ENCODE measurements around the gene ATP10A. TPM values are rescaled to one million over a fixed set of nuclear protein-coding genes. Genes with fewer than 3 reads are reported as not detected.

ATP10A gene
- total RNA-seq, 1 donor from 2014 or later = 0.17 TPM

- DNase-seq = no peak
These were observed 127.4 kb downstream of the ATP10A start for GRCh38 chr15:25735550-25736384.

DNA sequence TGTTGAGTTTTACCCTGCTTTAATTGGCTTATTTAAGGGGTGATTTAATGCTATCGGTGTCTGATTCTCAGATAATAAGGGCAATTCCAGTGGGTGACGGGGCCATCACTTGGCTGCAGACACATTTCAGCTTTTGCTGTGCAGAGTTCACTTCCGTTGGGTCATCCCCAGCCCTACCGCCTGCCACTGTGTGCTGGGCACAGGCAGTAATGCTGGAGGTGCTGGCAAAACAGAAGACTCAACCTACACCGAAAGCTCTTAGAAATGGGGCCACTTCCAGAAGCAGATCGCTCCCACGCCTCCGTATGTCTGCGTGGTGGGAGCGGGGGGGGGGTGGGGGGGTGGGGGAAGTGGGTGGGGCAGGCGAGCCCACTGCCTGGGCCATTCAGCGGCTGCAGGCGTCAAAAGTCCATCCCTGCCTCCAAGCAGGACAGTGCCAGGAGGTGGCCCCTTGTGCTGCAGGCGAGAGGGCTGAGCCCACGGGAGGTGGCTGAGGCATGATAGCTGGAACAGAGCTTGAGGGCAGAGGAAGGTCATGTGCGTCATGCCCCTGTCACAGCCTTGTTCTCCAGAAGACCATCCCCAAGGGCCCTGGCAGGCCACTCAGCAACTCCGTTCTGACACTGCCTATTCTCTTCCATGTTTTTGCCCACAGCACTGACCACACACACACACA, 128.3 kb downstream of the ATP10A start:
- DNase-seq = no peak

DNA sequence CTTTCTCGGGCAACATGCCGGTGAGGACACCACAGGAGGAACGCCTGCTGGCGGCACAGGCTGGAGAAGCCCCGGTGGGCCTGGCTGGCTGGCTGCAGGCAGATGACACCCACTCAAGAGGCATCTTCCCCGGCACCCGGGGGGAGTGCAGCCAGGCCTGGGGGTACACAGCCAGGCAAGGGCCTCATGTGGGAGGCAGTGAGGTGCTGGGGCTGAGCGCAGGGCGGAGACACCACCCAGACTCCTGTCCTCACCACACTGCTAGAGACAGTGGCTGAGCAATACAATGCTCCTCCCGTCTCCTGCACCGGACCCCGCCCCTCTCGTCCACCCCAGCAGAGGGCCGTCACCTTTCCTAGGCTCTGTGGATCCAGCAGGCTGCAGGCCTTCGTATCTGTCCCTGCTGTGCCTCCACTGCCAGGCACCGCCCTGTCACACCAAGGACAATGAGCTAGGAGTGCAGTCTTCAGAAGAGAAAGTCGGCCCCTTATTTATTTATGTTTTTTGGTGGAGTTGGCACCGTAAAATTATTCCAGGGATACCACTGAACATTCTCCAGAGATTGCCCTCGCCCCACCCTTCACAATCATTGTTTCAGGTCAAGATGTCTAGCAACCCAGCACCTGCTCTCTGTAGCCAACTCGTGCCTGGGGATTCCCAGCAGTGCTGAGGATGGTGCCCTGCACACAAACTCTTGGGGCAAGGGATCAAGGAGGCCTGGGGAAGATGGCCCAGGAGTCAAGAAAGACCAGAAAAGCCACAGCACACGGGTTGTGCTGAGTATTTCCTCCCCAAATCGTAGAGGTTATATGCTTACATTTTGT, 129.1 kb downstream of the ATP10A start:
- no peak for DNase-seq

GRCh38 chr15:25733036-25733855, 129.9 kb downstream of the ATP10A start:
- no peak for DNase-seq

GRCh38 chr15:25732191-25732590, 130.9 kb downstream of the ATP10A start:
- DNase-seq = no peak

- DNase-seq = no peak
These were observed 131.7 kb downstream of the ATP10A start for GRCh38 chr15:25731411-25731810.

DNA sequence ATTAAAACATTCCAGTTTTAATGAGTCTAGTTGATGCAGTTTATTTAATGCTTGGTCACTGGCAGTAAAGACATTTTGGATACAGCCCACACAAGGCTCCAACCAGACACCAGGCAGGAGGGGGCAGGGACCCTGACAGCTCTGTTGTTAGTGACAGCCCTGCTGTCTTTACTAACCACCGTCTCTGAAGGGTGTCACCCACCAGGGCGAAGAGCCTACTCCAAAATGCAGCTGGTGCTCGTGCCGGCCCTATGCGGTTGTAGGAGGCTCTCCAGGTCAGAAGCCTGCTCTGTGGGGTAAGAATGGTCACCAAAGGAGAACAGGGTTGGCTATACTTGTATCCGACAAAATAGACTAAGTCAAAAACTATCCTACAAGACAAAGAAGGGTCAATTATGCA, 132.2 kb downstream of the ATP10A start:
- no peak for DNase-seq

GRCh38 chr15:25728816-25729215, 134.3 kb downstream of the ATP10A start:
- DNase-seq = no peak

DNA sequence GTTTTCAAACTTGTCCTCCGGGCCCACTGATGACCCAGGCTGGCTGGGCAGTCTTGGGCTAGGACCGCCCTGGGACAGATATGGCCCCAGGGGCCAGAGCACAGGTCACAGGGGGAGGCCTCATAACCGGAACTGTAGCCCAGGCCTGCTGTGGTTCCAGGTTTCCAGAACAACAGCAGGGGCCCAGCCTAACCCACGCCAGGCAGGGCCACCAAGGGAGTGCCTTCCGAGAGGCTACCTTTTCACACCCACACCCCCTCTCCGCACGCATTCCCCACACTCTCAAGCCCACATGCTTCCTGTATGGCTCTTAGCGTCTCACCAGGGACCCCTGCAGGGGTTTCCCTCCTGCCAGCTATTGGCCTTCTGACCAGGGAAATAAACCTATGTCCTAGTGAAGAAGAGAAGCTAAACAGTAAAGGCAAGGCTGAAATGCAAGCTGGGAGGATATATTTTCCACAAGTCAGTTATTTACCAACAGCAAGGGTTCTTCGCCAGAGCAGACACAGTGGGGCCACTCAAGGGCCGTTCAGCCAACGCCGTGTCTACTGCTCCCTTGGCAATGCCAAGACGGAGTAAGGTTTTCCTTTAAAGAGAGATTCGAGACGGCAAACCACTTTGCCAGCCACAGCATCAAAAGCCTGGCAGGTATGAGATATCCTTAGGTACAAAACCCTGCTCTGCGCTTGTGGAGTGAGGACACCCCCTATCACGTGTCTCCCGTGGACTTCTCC, 135.1 kb downstream of the ATP10A start:
- no peak for DNase-seq

DNA sequence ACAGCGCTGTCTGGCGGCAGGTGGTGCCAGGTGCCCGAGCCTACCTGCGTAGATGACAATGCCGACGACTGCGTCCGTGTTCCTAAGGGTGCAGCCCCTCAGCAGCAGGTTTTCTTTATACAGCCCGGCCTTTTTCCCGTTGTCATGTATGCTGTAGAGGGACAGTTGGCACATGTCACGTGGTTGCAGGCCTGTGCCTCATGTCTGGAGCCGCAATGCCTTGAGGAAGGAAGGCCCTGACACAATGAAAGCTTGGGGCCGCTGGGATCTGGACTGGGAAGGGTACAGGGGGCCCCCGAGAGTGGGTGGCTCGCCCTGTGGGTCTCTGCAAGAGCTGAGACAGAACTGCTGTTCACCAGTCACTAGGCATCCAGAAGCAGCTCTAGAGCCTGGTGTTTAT, 136.0 kb downstream of the ATP10A start:
- no peak for DNase-seq

- no peak for DNase-seq
These were observed 137.4 kb downstream of the ATP10A start for GRCh38 chr15:25725758-25726157.

DNA sequence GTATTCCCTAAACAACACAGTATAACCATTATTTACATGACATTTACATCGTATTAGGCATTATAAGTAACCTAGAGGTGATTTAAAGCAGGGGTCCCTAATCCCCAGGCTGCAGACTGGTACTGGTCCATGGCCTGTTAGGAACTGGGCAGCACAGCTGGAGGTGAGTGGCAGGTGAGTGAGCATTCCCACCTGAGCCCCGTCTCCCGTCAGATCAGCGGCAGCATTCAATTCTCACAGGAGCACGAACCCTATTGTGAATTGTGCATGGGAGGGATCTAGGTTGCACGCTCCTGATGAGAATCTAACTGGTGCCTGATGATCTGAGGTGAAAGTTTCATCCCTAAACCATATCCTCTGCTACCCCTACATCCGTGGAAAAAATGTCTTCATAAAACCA, 138.2 kb downstream of the ATP10A start:
- no peak for DNase-seq

- DNase-seq = no peak
These were observed 141.5 kb downstream of the ATP10A start for GRCh38 chr15:25721605-25721955.

DNA sequence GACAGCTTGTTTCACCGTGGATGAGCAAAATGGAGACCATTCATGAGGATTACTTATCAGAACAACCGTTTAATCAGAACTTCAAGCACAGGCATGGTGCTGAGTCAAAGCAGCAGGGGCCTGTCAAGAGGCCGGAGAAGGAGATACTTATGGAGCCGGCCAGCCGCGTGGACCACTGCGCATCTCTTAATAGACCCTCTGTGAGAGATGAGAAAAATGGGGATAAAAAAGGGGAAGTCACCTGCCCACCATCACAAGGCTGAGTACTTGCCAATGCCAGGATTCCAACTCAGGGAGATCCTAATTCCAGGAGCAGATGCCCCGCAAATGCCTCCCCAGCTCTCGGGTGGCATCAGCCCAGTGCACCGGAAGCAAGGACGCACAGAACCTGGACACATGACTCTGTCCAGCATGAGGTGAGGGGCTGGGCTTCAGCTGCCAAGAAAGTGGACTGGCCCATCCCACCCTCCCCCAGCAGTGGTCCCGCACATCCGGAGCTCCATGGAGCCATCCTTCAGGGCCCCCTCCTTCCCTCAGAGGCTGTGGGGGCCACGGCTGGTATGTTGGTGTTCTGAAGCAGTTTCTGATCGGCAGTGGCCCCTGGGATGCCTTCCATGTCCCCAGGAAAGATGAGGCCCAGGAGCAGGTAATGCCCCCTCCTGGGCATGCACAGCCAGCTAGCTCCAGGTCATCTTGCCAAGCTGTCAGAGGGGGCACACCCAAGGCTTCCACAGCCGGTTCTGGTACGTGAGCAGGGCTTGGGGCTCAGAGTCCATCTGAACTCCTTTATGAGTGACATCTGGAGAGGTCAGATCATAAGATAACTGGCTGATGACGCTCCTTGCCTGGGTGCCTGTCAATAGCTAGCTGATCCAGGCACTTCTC, 143.8 kb downstream of the ATP10A start:
- DNase-seq = no peak

DNA sequence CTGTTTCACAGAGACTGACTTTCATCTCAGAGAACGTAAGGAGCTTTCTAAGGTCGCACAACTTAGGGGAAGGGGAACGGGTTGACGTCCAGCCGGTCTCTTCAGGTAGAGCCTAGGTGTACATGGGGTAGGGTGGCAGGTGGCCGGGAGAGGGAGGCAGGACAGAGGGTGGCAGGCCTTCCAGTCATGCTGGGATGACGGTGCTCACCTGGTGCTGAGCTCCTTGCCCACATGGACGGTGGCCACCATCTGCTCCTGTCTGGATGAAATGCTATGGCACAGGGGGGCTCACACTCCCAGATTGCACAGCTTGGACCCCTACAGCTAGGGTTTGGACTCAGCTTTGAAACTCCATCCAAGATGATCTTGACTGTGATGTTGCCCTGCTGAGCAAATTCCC, 144.5 kb downstream of the ATP10A start:
- DNase-seq = no peak

GRCh38 chr15:25718169-25718536, 145.0 kb downstream of the ATP10A start:
- no peak for DNase-seq

- DNase-seq = no peak
These were observed 145.5 kb downstream of the ATP10A start for GRCh38 chr15:25717457-25718168.

DNA sequence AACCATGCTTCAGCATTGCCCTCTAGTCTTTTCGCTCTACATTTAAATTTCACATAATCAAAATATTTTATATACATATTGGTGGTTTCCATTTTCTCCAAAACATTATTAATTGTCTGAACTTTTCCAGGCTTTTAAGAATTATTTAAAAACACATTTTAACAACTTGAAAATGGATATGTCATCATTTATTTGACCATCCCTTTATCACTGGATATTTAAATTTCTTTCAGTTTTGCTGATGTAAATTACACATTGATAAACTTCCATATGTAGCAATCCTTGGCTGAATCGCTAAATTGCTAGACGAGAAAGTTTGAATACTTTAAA, 146.0 kb downstream of the ATP10A start:
- DNase-seq = no peak

- no peak for DNase-seq
These were observed 146.6 kb downstream of the ATP10A start for GRCh38 chr15:25716414-25717126.

Measured in dermis blood vessel endothelial cell (primary cell).